Right cardiac atrium (tissue), 5 donors: ENCODE measurements around the gene ZNF365. TPM values are rescaled to one million over a fixed set of nuclear protein-coding genes. Genes with fewer than 3 reads are reported as not detected.

ENCODE experiments used
- ATAC-seq, 2 donors: fragments of 200-7000 bp; cut with Tn5 transposase; one replicate each; pipeline versions ENCODE4 v1.8.0 to v1.9.1; 2020; ENCODE audit warnings: moderate library complexity in 2 of 2, mild to moderate bottlenecking in 1 of 2
- DNase-seq, 3 donors: peaks; one replicate each; pipeline ENCODE4 v3.0.0-alpha.2; 2020
- H3K27ac ChIP-seq: one replicate; pipeline ENCODE4 v1.5.1; 2013; ENCODE audit warnings: mild to moderate bottlenecking, low read length, control low read depth, moderate library complexity
- H3K27me3 ChIP-seq: one replicate; pipeline ENCODE4 v1.6.1; 2013; ENCODE audit not compliant: control insufficient read depth, insufficient read depth
- H3K4me1 ChIP-seq: one replicate; pipeline ENCODE4 v1.6.1; 2013; ENCODE audit warnings: low read length; ENCODE audit not compliant: control insufficient read depth, insufficient read depth
- H3K4me3 ChIP-seq: one replicate; pipeline ENCODE4 v1.5.1; 2013; ENCODE audit warnings: low read length, control low read depth
- H3K9me3 ChIP-seq: one replicate; pipeline ENCODE4 v1.6.1; 2013; ENCODE audit warnings: low read length; ENCODE audit not compliant: control insufficient read depth
- WGBS: extraction: QIAGEN DNeasy Blood & Tissue Kit; methylation state at CpG from one replicate; pipeline ENCODE4 v1.1.7; 2013; 5-methylcytosine and 5-hydroxymethylcytosine counted together
- intact Hi-C, 4 donors: fragments of 100-400 bp; cut with DNase I; formaldehyde crosslinking; loops; one replicate each; pipeline versions ENCODE4 v1.11.0 to v1.14.0; 2022 to 2023
- polyA plus RNA-seq: library from polyadenylated mRNA; stranded (reverse); fragments of 200-250 nt; gene quantifications from one replicate; pipeline ENCODE4 v1.2.3, GENCODE V29; 2013
- total RNA-seq, 4 donors: library from RNA; stranded (reverse); fragmentation: NEBNext Ultra II Directional; extraction: Animal tissue kit (Norgen Biotek cat#: 25700); gene quantifications; one replicate each; pipeline ENCODE4 v1.2.1, GENCODE V29; 2021
- donor health status: healthy with polysubstance abuse.
- donor health status: DM: no; HTN: yes; CAD: no.
- donor health status: DM: no; HTN: no; CAD: no.
- donor health status: DM: no; HTN: yes; CAD: no; lungs with severe emphysema.
- donor health status: DM: yes; HTN: yes; CAD: no.

The ZNF365 gene
- total and polyA plus RNA-seq, 5 donors = 0.86 to 4.1 (median 2.9) TPM

GRCh38 chr10:62424026-62424425, 49.9 kb downstream of the ZNF365 start:
- no peaks in the 10 kb centered on the region for H3K9me3 ChIP-seq
- no peaks in the 10 kb centered on the region for H3K4me1 ChIP-seq
- H3K27me3 ChIP-seq = no peaks in the 10 kb centered on the region
- intact Hi-C loops = no loop called here
- H3K4me3 ChIP-seq = no peak overlapping the region
- H3K27ac ChIP-seq = no peak overlapping the region
- 87% methylated on average over 1 of the region's 1 CpG for WGBS
- ATAC-seq = no peak
- DNase-seq = no peak

- intact Hi-C loops = no loop called here
- H3K27ac ChIP-seq = no peak overlapping the region
- DNase-seq = no peak
- H3K4me3 ChIP-seq = no peak overlapping the region
- ATAC-seq = no peak
- H3K4me1 ChIP-seq = no peaks in the 10 kb centered on the region
- WGBS = 77% methylated on average over 1 of the region's 1 CpG
- H3K27me3 ChIP-seq = no peaks in the 10 kb centered on the region
- no peaks in the 10 kb centered on the region for H3K9me3 ChIP-seq
Observed at GRCh38 chr10:62426086-62426485, 51.9 kb downstream of the ZNF365 start.

GRCh38 chr10:62426600-62426999, 52.4 kb downstream of the ZNF365 start:
- H3K4me3 ChIP-seq = no peak overlapping the region
- no peak overlapping the region for H3K27ac ChIP-seq
- 65% methylated on average over 3 of the region's 3 CpGs for WGBS
- DNase-seq (no peak), ATAC-seq (no peak)
- intact Hi-C loops = no loop called here
- no peaks in the 10 kb centered on the region for H3K4me1 ChIP-seq
- H3K9me3 ChIP-seq = no peaks in the 10 kb centered on the region
- H3K27me3 ChIP-seq = no peaks in the 10 kb centered on the region

GRCh38 chr10:62430881-62431280, 56.7 kb downstream of the ZNF365 start:
- Histone ChIP-seq H3K27ac (no peak overlapping the region), H3K9me3 (no peaks in the 10 kb centered on the region), H3K27me3 (no peaks in the 10 kb centered on the region), H3K4me3 (no peak overlapping the region), H3K4me1 (no peaks in the 10 kb centered on the region)
- 46% methylated on average over 1 of the region's 1 CpG for WGBS
- no peak for ATAC-seq
- DNase-seq = no peak
- intact Hi-C loops = loop anchor here in 1 of 4 donors (10.0 kb wide), 1 partner anchor 724 kb away; no protein-coding TSS in a partner anchor

DNA sequence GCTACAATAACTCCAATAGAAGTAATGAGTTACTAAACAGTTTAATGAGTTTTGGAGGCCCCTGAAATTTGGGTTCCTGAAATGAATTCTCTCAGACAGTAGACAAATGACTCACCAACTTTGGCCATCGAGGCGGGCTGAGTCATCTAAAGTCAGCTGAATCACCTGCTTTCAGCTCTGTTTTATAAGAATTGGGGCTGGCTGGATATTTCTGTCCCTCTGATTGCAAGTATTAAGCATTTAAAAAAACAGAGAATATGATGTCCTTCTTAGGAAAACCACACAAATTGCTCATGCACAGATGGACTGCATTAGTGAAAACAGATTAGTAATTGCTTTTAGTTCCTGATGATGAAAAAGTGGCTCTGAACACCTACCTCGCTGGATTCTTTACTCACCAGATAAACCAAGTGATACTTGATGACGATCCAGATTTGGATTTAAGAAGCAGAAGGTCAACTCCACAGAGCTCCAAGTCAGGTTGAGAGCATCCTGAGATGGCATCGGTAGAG, 59.1 kb downstream of the ZNF365 start:
- H3K9me3 ChIP-seq = no peaks in the 10 kb centered on the region
- H3K27me3 ChIP-seq = no peaks in the 10 kb centered on the region
- H3K4me3 ChIP-seq = no peak overlapping the region
- DNase-seq (peak; percentile 31 to 59 (median 40)), ATAC-seq (peak in 1 of 2 donors; percentile 35)
- H3K4me1 ChIP-seq = no peaks in the 10 kb centered on the region
- H3K27ac ChIP-seq = no peak overlapping the region
- WGBS = 67% methylated on average over 5 of the region's 5 CpGs
- intact Hi-C loops = loop anchor here in 1 of 4 donors (10.0 kb wide), 1 partner anchor 722 kb away; no protein-coding TSS in a partner anchor

GRCh38 chr10:62433901-62434300, 59.7 kb downstream of the ZNF365 start:
- intact Hi-C loops = loop anchor here in 1 of 4 donors (10.0 kb wide), 1 partner anchor 721 kb away; no protein-coding TSS in a partner anchor
- H3K4me3 ChIP-seq = no peak overlapping the region
- no peak for DNase-seq
- H3K9me3 ChIP-seq = no peaks in the 10 kb centered on the region
- no peak for ATAC-seq
- no peaks in the 10 kb centered on the region for H3K4me1 ChIP-seq
- whole genome bisulfite sequencing = 86% methylated on average over 4 of the region's 4 CpGs
- H3K27ac ChIP-seq = no peak overlapping the region
- H3K27me3 ChIP-seq = no peaks in the 10 kb centered on the region

DNA sequence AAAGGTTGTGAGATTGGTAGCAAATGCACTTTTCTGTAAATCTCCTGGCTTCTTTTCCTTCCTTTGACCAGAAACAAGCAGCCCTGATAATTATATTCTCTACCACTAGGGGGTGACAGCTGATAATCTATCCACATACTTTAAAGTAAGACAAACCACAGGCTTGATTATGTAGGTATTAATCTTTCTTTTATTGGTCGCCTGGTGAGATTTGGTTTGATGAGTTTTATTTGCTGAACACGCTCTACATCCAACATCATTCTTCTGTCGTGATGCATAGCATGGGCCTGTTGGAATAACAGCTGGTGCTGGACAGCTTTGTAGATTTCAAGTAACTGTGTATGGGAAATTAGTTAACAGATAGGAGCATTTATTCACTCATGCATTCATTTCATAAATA, 63.5 kb downstream of the ZNF365 start:
- H3K4me1 ChIP-seq = no peaks in the 10 kb centered on the region
- H3K9me3 ChIP-seq = no peaks in the 10 kb centered on the region
- intact Hi-C loops = loop anchor here in 1 of 4 donors (10.0 kb wide), 1 partner anchor 717 kb away; no protein-coding TSS in a partner anchor
- H3K27me3 ChIP-seq = no peaks in the 10 kb centered on the region
- ATAC-seq (peak; percentile 54 to 63), DNase-seq (no peak)
- H3K27ac ChIP-seq = no peak overlapping the region
- WGBS = 7% methylated on average over 3 of the region's 3 CpGs
- H3K4me3 ChIP-seq = no peak overlapping the region

DNA sequence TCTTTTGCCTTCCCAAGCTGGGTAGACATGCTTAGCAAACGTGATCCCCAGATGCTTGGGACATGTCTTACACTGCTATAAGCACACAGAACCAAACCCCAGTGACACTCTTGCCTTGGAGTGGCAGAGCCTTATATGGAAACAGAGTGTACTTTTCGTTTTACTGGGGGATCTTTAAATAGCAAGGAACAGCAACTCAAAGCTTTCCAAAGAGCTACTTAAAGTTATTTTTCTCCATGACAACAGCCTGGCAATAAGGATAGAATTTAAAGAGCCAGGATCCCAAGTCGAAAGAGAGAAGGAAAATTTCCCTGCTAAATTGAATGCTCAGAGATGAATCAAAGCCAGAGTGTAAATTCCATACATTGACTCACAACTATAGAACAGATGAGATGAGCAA, 67.8 kb downstream of the ZNF365 start:
- intact Hi-C loops = loop anchor here in 2 of 4 donors (10.0 kb wide), 2 partner anchors 153 to 643 kb away; no protein-coding TSS in a partner anchor
- WGBS = 40% methylated on average over 3 of the region's 3 CpGs

DNA sequence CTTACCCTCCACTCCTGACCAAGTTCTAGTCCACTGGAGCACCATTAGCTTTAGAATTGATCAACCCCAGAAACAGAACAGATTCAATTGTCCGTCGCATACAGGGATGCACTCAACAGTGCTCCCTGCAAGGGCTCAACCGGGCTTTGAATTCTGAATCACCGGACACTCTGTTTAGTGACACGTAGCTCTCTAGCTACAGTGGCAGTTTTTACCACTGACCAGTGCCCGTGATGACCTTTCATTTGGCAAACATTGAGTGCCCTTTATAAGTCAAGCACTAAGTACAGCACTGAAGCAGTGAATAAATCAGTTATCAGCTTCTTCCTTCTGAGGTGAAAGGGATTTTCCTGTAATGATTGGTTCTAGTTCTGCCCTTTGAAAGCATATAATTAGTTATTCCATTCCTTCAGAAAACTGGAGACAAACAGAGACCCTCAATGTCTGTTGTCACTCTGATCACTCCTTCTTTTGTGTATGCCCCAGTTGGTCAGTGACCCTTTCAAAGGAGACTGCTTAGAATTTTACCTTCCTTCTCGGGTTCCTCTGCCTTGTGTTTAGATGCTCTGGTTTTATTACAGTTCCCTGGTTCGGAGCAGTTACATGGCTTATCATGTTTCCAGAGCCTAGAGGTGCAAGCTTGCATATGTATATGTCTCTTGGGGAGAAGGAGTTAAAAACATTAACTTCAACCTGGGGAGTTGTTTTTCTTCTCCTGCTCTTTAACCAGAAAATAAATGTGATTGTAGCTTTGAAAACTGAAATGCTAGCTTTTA, 68.9 kb downstream of the ZNF365 start:
- no peak for DNase-seq
- H3K4me3 ChIP-seq = no peak overlapping the region
- no peak for ATAC-seq
- 86% methylated on average over 8 of the region's 8 CpGs for WGBS
- no peaks in the 10 kb centered on the region for H3K27me3 ChIP-seq
- no peak overlapping the region for H3K27ac ChIP-seq
- no peaks in the 10 kb centered on the region for H3K9me3 ChIP-seq
- H3K4me1 ChIP-seq = peaks cover 3% of the 10 kb centered on the region
- intact Hi-C loops = loop anchor here in 2 of 4 donors (10.0 kb wide), 2 partner anchors 152 to 642 kb away; no protein-coding TSS in a partner anchor

More for the DNA sequence above, 67.8 kb downstream of the ZNF365 start:
- DNase-seq (no peak), ATAC-seq (peak in 1 of 2 donors; percentile 68)
- Histone ChIP-seq H3K4me3 (no peak overlapping the region), H3K27me3 (no peaks in the 10 kb centered on the region), H3K27ac (no peak overlapping the region), H3K9me3 (no peaks in the 10 kb centered on the region), H3K4me1 (peaks cover 3% of the 10 kb centered on the region)

DNA sequence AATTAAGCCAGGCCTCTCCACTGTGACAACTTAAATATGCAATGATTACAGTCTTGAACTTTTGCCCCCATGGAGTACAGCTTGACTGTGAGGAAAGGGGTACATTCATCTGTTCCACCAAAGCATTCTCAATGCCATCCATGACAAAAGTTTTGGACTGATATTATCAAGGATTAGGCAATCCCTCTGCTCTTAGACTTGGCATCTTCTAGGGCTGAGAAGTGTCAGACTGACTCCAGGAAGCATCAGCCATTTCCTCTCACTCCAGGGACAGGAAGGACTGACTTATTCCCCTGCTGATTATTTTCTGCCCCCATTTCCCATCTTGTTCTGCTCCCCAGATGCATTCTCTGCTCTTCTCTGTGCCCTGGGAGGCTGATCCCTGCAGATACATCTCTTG, 69.7 kb downstream of the ZNF365 start:
- intact Hi-C loops = loop anchor here in 2 of 4 donors (10.0 kb wide), 2 partner anchors 151 to 641 kb away; no protein-coding TSS in a partner anchor
- no peak overlapping the region for H3K27ac ChIP-seq
- H3K4me3 ChIP-seq = no peak overlapping the region
- H3K4me1 ChIP-seq = peaks cover 3% of the 10 kb centered on the region
- no peaks in the 10 kb centered on the region for H3K9me3 ChIP-seq
- H3K27me3 ChIP-seq = no peaks in the 10 kb centered on the region
- peak; percentile 32 to 37 for ATAC-seq
- no peak for DNase-seq

DNA sequence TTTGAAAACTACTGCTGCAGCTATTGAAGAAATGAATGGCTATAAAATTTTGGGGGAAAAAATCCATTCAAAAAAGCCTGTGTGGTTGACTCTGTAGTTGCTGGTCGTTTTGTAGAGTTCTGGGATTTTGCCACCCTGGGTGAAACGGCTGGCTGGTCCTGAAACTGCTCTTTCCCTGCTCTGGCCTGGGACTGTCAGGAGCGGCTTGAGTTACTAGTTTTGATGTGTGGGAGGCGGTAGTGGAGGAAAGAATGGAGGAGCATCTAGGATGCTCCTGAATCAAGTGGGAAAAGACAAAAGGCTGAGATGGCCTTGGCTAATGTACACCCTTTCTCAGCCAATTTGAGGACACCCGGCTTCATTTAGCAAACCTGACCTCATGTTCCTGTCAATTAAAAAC, 72.5 kb downstream of the ZNF365 start:
- H3K27me3 ChIP-seq = no peaks in the 10 kb centered on the region
- DNase-seq (no peak), ATAC-seq (no peak)
- 63% methylated on average over 5 of the region's 5 CpGs for WGBS
- H3K4me3 ChIP-seq = no peak overlapping the region
- H3K4me1 ChIP-seq = peaks cover 3% of the 10 kb centered on the region
- intact Hi-C loops = loop anchor here in 2 of 4 donors (10.0 kb wide), 2 partner anchors 148 to 638 kb away; no protein-coding TSS in a partner anchor
- no peak overlapping the region for H3K27ac ChIP-seq
- no peaks in the 10 kb centered on the region for H3K9me3 ChIP-seq
